C4-2B (cell line): Measurements from ENCODE around the gene FPR3.

Experiments
- CTCF ChIP-seq: fragments of 450-650 bp; conservative IDR thresholded peaks from 2 replicates; pipeline ENCODE4 v1.5.1; 2017; ENCODE audit warnings: mild to moderate bottlenecking
- ZFX ChIP-seq: fragments of 450-650 bp; IDR thresholded peaks from 2 replicates; pipeline ENCODE4 v1.6.1; 2017

- TF ChIP-seq CTCF (no peak), ZFX (no peak)
These were observed 26.0 kb downstream of the FPR3 start for GRCh38 chr19:51820831-51821446.
